Neural progenitor cell (in vitro differentiated cells): ENCODE results near the gene DBP.

Source experiments
- CTCF ChIP-seq: fragments of 200-600 bp; sonication (generic); IDR thresholded peaks from 2 replicates; pipeline ENCODE4 v1.5.1; 2017; ENCODE audit warnings: antibody characterized with exemption, mild to moderate bottlenecking
- EZH2phosphoT487 ChIP-seq: fragments of 200-600 bp; sonication (generic); IDR thresholded peaks from 2 replicates; pipeline ENCODE4 v1.6.1; 2017; ENCODE audit warnings: antibody characterized with exemption

DNA sequence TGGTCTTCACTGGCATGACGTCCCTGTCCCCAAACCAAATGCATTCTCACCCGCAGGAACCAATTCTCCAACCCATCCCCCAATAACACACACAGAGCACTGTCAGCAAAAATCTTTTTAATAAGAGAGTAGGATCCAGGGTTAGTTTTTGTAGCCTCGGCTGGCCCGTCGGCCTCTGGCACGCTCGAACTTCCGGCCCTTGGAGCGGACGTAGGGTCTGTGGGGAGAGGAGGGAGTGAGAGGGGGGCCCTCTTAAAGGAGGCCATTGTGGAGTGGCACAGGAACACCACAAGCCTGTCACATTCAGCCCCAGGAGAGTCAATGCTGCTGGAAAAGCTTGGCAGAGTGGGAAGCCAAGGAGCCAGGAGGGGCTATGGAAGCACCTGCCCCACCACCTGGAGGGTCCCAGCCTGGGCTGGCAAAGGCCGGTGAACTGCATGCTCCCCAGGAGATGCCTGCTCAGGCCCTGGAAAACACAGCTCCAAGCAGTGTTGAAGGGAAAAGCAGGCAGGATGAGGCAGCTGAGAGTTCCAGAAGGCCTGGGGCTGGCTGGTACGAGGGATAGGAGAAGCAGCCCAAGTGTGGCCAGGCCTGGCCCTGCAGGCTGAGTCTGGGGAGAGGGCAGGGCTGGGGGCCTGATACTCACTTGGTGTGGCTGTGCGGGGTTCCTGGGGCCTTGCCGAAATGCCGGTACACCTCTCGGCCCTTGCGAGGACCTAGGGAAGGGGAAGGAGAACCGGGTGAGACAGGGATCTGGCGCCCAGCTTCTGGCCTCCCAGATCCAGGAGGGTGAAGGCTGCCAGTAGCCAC lies 21.7 kb downstream of the DBP start:
- TF ChIP-seq CTCF (no peak), EZH2phosphoT487 (no peak)
